Keratinocyte (primary cell): ENCODE measurements around the gene ZCCHC3. TPM values are rescaled to one million over a fixed set of nuclear protein-coding genes. Genes with fewer than 3 reads are reported as not detected.

Experiments used
- DNase-seq: peaks from one replicate; pipeline ENCODE4 v3.0.0-alpha.2; 2011; ENCODE audit warnings: low read depth, missing footprints, low spot score
- FAIRE-seq: peaks from 2 replicates; lab custom pipeline; 2011; peaks lifted over from hg19 to GRCh38; lab: Jason Lieb, UNC
- H2AFZ ChIP-seq: 2 replicates; pipeline ENCODE4 v1.6.0; 2012; ENCODE audit warnings: low read length, control low read depth, inconsistent platforms; ENCODE audit not compliant: control insufficient read depth
- H3K27ac ChIP-seq: 2 replicates; pipeline ENCODE4 v1.5.1; 2011; ENCODE audit warnings: low read length; ENCODE audit not compliant: control insufficient read depth, insufficient read depth
- H3K27me3 ChIP-seq: 3 replicates; pipeline ENCODE4 v1.6.0; 2011; ENCODE audit warnings: low read length; ENCODE audit not compliant: control insufficient read depth, insufficient read depth; ENCODE audit errors: extremely low read depth
- H3K36me3 ChIP-seq, 2 experiments: 2 replicates in 1 of 2; 3 replicates in 1 of 2; pipeline ENCODE4 v1.5.1; 2011; ENCODE audit warnings: low read length in 2 of 2, mild to moderate bottlenecking in 1 of 2; ENCODE audit not compliant: control insufficient read depth in 2 of 2, insufficient read depth in 2 of 2; ENCODE audit errors: extremely low read depth in 1 of 2
- H3K4me1 ChIP-seq: 3 replicates; pipeline ENCODE4 v1.5.1; 2011; ENCODE audit warnings: low read length; ENCODE audit not compliant: control insufficient read depth, insufficient read depth; ENCODE audit errors: extremely low read depth
- H3K4me2 ChIP-seq: 3 replicates; pipeline ENCODE4 v1.6.0; 2011; ENCODE audit warnings: low read depth, low read length; ENCODE audit not compliant: control insufficient read depth, insufficient read depth; ENCODE audit errors: extremely low read depth
- H3K4me3 ChIP-seq, 3 experiments: fragments of 200-600 bp in 1 of 3; sonication (generic) in 1 of 3; 2 replicates in 2 of 3; 3 replicates in 1 of 3; pipeline ENCODE4 v1.5.1; 2011 to 2016; ENCODE audit warnings: low read length in 3 of 3, mild to moderate bottlenecking in 3 of 3, control low read depth in 2 of 3, inconsistent platforms in 1 of 3, low read depth in 1 of 3, mixed read lengths in 1 of 3, mixed run types in 1 of 3, moderate library complexity in 1 of 3; ENCODE audit not compliant: control insufficient read depth in 2 of 3, insufficient read depth in 2 of 3; ENCODE audit errors: extremely low read depth in 1 of 3
- H3K79me2 ChIP-seq: 2 replicates; pipeline ENCODE4 v1.6.0; 2012; ENCODE audit warnings: low read length; ENCODE audit not compliant: control insufficient read depth, insufficient read depth
- H3K9ac ChIP-seq: 3 replicates; pipeline ENCODE4 v1.6.0; 2011; ENCODE audit warnings: low read length; ENCODE audit not compliant: control insufficient read depth, insufficient read depth; ENCODE audit errors: extremely low read depth
- H3K9me1 ChIP-seq: 3 replicates; pipeline ENCODE4 v1.6.0; 2011; ENCODE audit warnings: low read length; ENCODE audit not compliant: control insufficient read depth, insufficient read depth; ENCODE audit errors: extremely low read depth
- H3K9me3 ChIP-seq: 2 replicates; pipeline ENCODE4 v1.5.1; 2012; ENCODE audit warnings: low read depth, low read length; ENCODE audit not compliant: control insufficient read depth
- H4K20me1 ChIP-seq: 3 replicates; pipeline ENCODE4 v1.6.0; 2011; ENCODE audit warnings: low read length; ENCODE audit not compliant: control insufficient read depth, insufficient read depth; ENCODE audit errors: extremely low read depth
- CTCF ChIP-seq, 3 experiments: IDR thresholded peaks in 1 of 3; conservative IDR thresholded peaks in 1 of 3; optimal IDR thresholded peaks in 1 of 3; 2 replicates in 2 of 3; 3 replicates in 1 of 3; pipeline versions ENCODE3 to v1.5.1; 2011; ENCODE audit warnings: low read length in 3 of 3, mild to moderate bottlenecking in 3 of 3, moderate library complexity in 2 of 3, control low read depth in 1 of 3, inconsistent platforms in 1 of 3; ENCODE audit not compliant: insufficient read depth in 2 of 3; ENCODE audit errors: extremely low read depth in 1 of 3
- EZH2 ChIP-seq: IDR thresholded peaks from one replicate; pipeline ENCODE4 v1.6.1; 2012; ENCODE audit warnings: inconsistent platforms, mild to moderate bottlenecking, low read length, moderate library complexity
- dilution Hi-C: fragments of 300-500 bp; cut with MboI; formaldehyde crosslinking; loops from one replicate; pipeline ENCODE4 v1.7.0; 2020; ENCODE audit warnings: low sequenced_read_pairs; ENCODE audit not compliant: extremely low pct_ligation_motif_present
- polyA minus RNA-seq, 3 experiments: library from RNA; depleted of rRNA, polyadenylated mRNA; stranded (reverse); fragments of >200 nt; gene quantifications; 1 replicate in 1 of 3; 2 replicates in 1 of 3; 3 replicates in 1 of 3; pipeline ENCODE4 v1.2.3, GENCODE V29; 2011
- polyA plus RNA-seq, 5 experiments: library from polyadenylated mRNA; depleted of rRNA in 3 of 5; stranded (reverse) in 3 of 5; stranded (forward) in 1 of 5; unstranded in 1 of 5; fragments of >200 nt; gene quantifications; 1 replicate in 1 of 5; 2 replicates in 3 of 5; 3 replicates in 1 of 5; pipeline versions ENCODE4 v1.2.1 to v1.2.3, GENCODE V29; 2011 to 2012; ENCODE audit warnings: missing spikeins in 2 of 5, low read depth in 1 of 5, low replicate concordance in 1 of 5

The ZCCHC3 gene
- polyA plus RNA-seq (4.9 to 6.8 TPM (median 5.7 TPM) in 3 replicates), polyA minus RNA-seq (3.6 to 5.8 TPM (median 3.7 TPM) in 3 replicates)
- polyA plus RNA-seq (2011; ENCODE audit: low read depth): 1.8 TPM
- 3.5 and 4.4 TPM in 2 replicates for polyA plus RNA-seq (2011; cell fraction: cytosol; rRNA removed)
- polyA plus RNA-seq (2011; cell fraction: nucleus; rRNA removed): 6.5 and 6.8 TPM in 2 replicates
- 3.7 and 5.9 TPM in 2 replicates for polyA plus RNA-seq (2012; ENCODE audit: low replicate concordance)
- polyA minus RNA-seq (2011; cell fraction: cytosol; rRNA and poly(A)+ RNA removed): 8.1 TPM
- polyA minus RNA-seq (2011; cell fraction: nucleus; rRNA and poly(A)+ RNA removed): 3.7 and 4.0 TPM in 2 replicates

- DNase-seq (no peak), FAIRE-seq (no peak)
- H3K9me3 ChIP-seq: no peaks in the 10 kb centered on the region
- no peaks in the 10 kb centered on the region for H3K9me1 ChIP-seq
- H3K27me3 ChIP-seq: no peaks in the 10 kb centered on the region
- peak within 1 kb of the TSS; percentile 61 to 73 (median 71) for H3K4me3 ChIP-seq
- H3K4me1 ChIP-seq: peaks cover 35% of the 10 kb centered on the region
- no peaks in the 10 kb centered on the region for H4K20me1 ChIP-seq
- H3K9ac ChIP-seq: peak within 1 kb of the TSS; percentile 88
- TF ChIP-seq CTCF (optimal IDR thresholded peaks at IDR 0.05 in 1 of 3, IDR thresholded peaks at IDR 0.05 in 1 of 3, conservative IDR thresholded peaks at IDR 0.05 in 1 of 3; ENCODE audit: extremely low read depth in 1 of 3, insufficient read depth in 2 of 3, low read length in 3 of 3) (peak in 1 of 3 experiments; percentile 20), EZH2 (no peak)
- peak within 1 kb of the TSS; percentile 76 for H3K27ac ChIP-seq
- dilution Hi-C loops: no loop called here
- H3K4me2 ChIP-seq: peak within 1 kb of the TSS; percentile 89
- H2AFZ ChIP-seq: peak within 1 kb of the TSS; percentile 49
- no peaks in the 10 kb centered on the region for H3K36me3 ChIP-seq
- peaks cover 19% of the 10 kb centered on the region for H3K79me2 ChIP-seq
Measured at GRCh38 chr20:297098-297924, at the start of gene ZCCHC3. Gene ZCCHC3, plus strand, starts transcription at chr20:297570. Its CDS starts 17 bp downstream, at chr20:297587.

- no peak for TF ChIP-seq CTCF (optimal IDR thresholded peaks at IDR 0.05 in 1 of 3, IDR thresholded peaks at IDR 0.05 in 1 of 3, conservative IDR thresholded peaks at IDR 0.05 in 1 of 3; ENCODE audit: extremely low read depth in 1 of 3, insufficient read depth in 2 of 3, low read length in 3 of 3)
- TF ChIP-seq EZH2: no peak
- Histone ChIP-seq H3K27ac (no peak overlapping the region), H3K9me3 (no peaks in the 10 kb centered on the region), H3K9me1 (no peaks in the 10 kb centered on the region), H3K4me1 (no peaks in the 10 kb centered on the region), H2AFZ (no peak overlapping the region), H3K36me3 (no peaks in the 10 kb centered on the region), H3K9ac (no peak overlapping the region), H4K20me1 (no peaks in the 10 kb centered on the region), H3K27me3 (no peaks in the 10 kb centered on the region), H3K4me2 (no peak overlapping the region), H3K4me3 (no peak overlapping the region), H3K79me2 (no peaks in the 10 kb centered on the region)
- FAIRE-seq (no peak), DNase-seq (no peak)
- dilution Hi-C loops: no loop called here
Measured at GRCh38 chr20:251354-251753, 46.0 kb upstream of the ZCCHC3 start.
